Left kidney (tissue), 2 donors: ENCODE measurements around the gene NEK9. TPM values are rescaled to one million over a fixed set of nuclear protein-coding genes. Genes with fewer than 3 reads are reported as not detected.
"Not testable (repeated sequence)": the region's sequence is repeated elsewhere in the genome, so short reads cannot be mapped to it uniquely, and the experiment has no call there.

Experiments used
- DNase-seq: peaks from one replicate; pipeline ENCODE4 v3.0.0-alpha.2; 2013
- polyA plus RNA-seq: library from polyadenylated mRNA; unstranded; fragments of 120-200 nt; gene quantifications from one replicate; pipeline ENCODE4 v1.2.1, GENCODE V29; 2013; ENCODE audit not compliant: insufficient read length

NEK9 gene
- polyA plus RNA-seq, 1 donor, result 154 TPM

DNA sequence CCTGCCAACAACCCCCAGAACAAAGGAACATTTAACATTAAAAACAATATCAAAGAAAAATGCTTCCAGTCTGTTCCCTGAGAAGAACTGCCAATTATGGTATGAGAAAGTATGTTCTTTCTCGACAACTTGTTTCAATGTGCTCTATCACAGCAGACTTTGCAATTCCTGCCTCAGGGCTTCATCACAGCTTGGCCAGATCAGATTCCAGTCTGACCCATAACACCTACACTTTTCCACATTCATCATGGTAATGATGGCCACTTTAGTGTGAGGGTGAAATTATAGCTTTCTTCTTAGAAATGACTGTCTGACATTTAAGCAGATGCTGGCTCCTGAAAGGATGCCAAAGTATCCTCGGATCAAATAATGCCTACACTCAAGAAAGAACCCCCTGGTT is 17.0 kb downstream of the NEK9 start:
- DNase-seq, result no peak

DNA sequence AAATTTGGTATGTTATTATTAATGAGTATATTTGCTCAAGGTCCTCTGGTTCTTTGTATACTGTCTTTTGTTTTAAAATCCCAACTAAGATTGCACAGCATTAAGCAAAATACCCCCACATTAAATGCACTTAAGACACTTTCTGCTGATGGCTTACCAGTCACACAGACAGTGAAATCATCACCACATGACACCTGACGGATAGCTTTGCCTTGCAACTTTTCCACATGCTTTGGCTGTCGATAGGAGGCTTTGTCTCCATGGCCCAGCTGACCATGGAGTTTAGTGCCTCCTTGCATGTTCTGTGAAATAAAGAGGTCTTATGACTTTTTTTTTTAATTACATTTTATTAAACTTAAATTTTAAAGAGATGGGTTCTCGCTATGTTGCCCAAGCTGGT is 19.7 kb downstream of the NEK9 start:
- no peak for DNase-seq

DNA sequence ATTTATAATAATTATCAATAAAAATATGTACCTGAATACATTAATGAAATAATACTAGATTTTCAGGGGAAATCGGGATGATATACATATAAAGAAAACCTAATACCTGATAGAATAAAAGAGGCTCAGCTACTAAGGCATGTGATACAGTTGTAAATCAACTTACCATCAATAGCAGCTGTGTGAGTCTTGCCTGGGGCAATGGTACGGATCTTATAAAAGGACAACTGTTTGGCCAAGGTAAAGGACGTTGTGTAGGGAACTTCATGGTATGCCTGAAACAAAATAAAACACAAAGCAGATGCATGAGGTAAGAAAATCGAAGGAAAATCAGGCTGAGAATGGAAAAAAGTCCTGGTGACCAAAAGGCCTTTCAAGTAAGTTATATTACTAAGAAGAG is 25.4 kb downstream of the NEK9 start:
- DNase-seq, result no peak

DNA sequence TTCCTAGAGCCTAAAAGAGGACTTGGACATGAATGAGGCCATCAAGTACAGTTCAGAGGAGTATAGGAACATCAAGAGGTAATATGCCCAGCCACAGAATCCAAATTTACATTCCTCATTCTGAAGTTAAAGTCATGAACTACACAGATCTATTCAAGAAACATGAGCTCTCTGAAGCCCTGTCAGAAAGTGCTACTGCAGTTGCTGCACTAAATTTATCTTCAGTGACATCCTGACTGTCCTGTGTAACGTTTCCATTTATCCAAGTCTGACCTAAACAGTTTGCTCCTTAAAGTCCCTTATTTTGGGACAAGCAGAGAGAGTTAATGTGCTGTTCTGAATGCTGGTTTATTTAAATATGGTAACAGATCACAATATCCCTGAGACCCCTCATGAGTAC is 28.2 kb downstream of the NEK9 start:
- no peak for DNase-seq

DNA sequence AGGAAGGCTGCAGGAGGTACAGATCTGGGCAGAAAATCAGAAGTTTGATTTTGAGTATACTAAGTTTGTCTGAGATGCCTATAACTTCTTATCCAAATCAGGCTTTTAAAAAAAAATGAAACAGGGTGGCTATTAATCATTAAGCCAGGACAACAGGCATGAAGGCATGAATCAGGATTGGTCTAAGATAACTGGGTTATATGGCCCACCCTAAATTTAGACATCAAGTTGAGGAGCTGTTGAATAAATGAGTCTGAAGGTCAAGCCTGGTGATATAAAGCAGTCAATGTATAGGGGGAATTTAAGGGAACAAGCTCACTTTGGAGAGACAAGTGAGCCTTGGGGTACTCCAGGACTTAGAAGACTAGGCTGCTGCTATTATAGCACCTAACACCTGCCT is 28.6 kb downstream of the NEK9 start:
- no peak for DNase-seq

DNA sequence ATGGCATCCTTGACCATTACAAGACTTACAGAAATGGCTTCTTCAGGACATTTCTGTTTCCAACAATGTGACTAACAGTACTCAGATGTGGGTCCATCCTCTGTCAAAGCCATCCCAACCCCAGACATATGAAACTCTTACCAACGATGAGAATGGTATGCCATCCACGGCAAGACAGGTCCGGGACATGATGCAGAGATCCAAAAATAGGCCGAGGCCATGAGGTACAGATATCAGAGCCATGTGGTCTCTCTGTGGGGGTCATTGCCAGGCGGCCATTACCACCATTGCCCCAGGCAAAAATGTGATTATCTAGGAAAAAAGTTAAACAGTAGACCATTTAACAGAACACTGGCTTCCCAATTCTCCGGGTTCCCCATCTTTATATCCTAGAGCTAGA is 29.9 kb downstream of the NEK9 start:
- DNase-seq, result no peak

DNA sequence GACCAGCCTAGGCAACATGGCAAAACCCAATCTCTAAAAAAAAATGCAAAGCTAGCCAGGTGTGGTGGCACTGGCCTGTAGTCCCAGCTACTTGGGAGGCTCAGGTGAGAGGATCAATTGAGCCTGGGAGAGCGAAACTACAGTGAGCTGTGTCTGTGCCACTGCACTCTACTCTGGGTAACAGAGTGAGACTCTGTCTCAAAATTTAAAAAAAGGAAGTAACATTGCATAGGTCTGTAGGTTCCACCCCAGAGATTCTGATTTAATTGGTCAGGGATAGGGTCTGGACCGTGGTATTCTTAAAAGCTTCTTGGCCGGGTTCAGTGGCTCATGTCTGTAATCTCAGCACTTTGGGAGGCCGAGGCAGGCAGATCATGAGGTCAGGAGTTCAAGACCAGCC is 31.2 kb downstream of the NEK9 start:
- DNase-seq, result no peak

DNA sequence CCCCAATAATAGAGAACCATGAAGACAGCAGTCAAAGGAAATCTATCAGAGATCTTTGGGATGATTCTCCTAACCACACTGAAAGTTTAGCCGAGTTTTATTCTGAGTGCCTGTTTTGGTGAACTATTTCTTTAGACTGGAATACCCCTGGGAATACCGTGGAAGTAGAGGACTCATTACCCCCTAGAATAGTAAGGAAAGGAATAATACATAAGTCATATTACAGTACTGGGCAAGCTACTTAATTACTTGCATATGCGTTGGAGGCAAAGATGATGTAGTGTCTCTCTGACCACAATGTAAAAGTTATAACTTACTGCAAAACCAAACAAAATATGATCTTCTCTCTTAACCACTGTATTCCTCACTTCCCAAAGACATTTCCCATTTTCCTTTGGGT is 32.0 kb downstream of the NEK9 start:
- DNase-seq, result no peak

DNA sequence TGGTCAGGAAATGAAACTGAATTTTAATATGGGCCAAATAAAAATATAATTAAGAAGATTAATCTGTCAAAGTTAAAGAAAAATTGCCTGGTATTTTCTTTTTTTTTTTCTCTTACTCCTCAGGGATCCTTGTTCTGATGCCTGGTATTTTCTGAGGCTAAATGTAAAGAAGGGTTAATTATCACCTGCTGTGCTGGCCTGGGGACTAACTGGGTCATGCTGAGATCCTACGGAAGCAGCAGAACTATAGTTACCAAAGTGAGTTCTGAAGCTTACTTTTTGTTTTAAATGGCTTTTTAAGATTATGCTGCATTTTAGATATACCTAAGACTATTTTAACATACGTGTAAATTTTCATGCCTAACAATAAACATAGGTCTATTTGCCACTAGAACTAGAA is 34.1 kb downstream of the NEK9 start:
- no peak for DNase-seq

DNA sequence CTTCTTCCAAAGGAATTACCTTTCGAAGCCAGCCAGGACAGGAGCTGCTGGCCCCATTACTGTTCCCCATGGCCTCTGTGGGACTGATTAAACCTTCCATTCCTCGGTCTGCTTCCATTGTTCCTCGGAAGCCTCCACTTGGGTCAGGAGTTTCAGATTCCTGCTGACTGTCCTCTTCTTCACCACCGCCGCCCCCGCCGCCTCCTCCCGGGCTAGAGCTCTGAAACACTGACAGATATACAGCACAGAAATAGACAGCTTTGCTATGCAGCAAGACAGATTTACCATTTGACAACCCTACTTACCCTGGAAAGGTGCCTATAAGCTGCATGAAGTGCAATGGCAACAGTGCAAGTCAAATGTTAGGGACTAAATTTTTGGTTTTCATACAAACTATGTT is 35.6 kb downstream of the NEK9 start:
- DNase-seq, result no peak

DNA sequence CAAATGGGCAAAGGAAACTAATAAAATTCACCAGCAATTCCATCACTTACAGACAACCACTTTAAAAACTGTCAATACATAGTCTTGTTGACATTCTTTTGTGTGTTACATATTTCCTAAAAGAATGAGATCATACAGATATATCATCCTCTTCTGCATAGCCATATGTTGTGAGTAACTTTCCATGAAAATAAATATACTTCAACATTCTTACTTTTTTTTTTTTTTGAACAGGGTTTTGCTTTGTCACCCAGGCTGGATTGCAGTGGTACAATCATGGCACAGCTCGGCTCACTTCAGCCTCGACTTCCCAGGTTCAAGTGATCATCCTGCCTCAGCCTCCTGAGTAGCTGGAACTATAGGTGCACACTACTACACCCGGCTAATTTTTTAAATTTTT is 36.5 kb downstream of the NEK9 start:
- DNase-seq, result no peak

DNA sequence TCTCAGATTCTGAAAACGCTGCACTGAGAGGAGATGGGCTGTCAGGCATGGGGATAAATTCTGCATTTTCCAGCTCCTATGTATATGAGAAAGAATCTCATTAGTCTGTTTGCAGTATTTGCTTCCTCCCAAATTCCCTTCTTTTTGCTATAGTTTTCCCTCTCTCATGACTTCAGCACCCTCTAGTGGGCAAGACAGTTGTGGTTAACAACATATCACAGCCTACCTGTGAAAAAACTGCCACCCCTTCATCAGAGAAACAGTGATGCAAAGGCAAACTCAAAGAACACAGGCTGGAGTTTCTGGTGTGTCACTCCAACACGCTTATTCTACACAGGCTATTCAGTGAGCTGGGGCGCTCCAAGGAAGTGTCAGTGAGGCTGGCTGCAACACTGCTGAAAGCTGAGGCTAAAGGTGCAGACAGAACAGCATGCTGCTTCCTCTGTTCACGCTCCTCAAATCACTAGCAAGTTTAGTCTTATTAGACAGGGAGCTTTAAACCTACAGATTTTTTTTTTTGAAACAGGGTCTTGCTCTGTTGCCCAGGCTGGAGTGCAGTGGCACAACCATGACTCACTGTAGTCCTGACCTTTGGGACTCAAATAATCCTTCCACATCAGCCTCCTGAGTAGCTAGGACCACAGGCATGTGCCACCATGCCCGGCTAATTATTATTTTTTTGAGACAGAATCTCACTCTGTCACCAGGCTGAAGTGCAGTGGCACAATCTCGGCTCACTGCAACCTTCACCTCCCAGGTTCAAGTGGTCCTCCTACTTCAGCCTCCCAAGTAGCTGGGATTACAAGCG is 38.1 kb downstream of the NEK9 start:
- DNase-seq, result peak; percentile 75

DNA sequence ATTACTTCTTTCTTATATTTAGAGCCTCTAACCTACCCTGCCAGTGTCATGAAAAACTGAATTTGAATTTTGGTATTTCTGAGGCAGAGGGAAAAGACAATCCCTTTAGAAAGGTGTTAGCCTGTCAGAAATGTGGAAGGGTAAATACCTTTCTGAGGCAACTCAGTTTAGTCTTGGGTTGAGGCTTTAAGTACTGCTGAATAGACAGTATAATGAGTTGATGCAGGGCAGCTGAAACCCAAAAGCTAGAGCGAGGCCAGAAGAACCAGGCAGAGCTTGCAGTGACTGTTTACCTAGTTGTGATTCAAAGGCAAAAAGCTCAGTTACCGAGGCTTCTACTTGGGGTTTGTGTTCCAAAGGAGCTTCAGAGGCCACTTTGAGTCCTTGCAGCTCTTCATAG is 38.7 kb downstream of the NEK9 start:
- no peak for DNase-seq

DNA sequence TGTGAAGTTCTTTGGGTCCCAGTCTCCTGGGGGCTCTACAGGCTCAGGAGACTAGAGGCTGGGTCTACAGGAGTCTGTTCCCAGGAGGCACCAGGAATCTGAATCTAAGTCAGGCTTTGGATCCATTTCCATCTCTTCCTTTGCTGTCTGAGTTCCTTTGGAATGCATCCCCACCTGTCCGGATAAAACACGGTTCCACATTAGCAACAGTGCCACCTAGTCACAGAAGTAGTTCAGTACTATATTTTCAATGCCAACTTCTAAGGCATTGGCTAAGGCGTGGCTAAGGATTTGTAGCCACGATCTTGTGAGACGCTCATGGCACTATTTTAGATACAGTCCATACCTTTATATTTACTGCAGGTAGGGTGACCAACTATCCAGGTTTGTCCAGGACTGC is 42.3 kb downstream of the NEK9 start:
- no peak for DNase-seq

DNA sequence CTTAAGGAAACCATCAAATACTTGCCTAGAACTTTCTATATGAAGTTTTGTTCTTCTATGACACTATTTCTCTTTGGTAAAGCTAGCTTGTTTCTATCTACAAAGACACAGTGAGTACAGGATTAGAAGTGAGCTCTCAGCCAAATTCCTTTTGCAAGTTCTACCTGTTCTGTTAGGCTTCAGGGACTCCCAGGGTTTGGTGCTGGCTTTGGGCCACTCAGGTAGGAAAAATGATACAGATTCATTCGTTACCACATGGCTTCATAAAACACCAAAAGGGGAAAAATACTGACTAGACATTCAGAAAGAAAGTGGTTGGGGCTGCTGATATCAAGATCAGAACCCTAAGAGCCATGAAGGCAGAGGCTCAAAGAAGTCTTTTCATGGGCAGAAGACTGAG is 43.6 kb downstream of the NEK9 start:
- no peak for DNase-seq

DNA sequence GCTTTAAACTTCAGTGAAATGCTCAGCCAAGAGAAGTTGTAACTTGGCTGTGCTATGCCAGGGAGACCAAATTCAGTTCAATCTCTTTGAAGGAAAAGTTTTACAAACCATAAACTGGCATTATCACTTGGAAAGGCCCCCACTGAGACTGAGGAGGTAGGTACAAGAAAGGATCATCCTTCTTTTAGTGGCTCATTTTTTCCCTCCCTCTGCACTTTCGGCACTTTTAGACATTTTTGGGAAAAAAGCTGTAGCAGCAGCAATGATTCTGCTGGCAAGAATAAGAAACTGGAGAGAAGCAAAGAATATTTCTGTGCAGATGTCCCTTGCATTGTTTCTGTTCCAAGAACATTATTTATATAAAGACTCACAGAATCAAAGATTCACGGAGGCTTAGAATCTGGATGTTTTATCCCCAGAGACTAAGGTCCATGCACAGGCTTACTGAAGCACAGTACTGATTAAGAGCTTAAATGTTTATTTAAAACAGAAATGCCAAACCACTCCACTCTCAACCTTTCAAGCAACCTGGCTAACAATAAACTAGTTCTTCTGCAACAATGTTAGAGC is 45.1 kb downstream of the NEK9 start:
- no peak for DNase-seq

DNA sequence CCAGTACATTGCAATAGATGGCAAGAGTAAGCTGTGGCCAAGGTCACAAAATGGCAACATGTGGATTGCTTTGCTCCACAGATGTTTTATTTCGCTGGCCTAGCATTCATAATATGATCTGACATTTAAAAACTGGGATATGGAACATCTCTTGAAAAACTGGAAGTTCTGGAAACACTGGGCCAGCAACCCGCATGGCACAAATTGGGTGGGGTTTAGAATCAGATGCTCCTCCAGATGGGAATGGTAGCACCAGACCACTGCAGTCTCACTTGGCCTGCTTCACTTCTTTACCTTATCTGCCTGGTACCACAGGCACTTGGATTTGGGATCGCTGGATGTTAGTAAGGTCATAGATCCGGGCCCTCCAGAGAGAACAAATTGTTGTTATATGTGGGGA is 47.3 kb downstream of the NEK9 start:
- no peak for DNase-seq

DNA sequence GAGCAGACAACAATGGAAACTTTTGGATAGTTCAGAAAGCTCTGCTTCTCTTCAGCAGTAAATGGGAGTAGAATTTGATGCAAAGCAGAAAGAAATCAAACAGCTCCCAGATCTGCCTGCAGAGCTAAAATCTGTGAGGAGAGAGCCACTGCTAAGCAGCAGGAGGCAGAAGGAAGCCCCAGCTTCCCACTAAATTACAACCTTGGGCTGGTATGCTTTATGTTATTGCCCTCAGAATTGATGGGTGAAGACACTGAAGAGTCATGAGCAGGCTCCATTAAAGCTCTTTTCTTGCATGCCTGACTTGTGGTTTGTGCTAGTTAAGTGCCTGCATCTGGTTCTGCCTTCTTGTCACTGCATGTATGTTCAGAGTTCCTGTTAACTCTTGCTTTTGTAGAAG is 49.1 kb downstream of the NEK9 start:
- DNase-seq, result no peak

DNA sequence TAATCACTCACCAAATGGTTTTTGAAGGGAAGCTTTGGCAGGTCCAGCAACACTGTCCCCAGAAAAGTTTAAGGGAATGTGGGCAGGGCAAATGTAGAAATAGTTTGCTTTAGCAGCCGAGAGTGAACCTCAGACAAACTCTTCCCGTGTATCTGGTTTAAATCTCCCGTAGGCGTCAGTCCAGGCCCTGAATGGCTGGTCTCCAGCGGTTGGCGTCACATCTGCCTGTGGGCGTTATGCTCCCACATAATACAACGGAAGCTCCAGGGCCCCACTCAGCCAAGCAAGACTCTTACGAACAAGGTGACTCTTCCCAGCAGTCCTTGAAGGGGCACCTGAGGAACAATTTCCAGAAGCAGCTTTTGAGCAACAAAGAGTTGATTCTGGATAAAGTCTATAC is 56.5 kb downstream of the NEK9 start:
- no peak for DNase-seq

DNA sequence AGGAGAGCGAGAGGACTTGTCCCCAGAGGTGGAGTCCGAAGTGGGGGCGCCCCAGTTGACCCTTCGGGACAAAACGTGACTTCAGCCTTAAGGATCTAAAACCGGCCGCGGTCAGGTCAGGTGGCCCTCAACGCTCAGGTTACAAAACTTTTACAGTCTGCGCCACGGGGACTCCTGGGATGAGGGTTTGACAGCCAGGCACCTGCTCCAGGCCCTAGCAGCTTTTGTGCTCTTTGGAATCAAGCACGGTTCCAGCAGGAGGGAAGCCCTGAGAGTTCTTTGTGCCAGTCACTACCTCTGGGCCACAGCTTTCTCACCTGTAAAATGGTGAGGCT is 57.1 kb downstream of the NEK9 start:
- no peak for DNase-seq

DNA sequence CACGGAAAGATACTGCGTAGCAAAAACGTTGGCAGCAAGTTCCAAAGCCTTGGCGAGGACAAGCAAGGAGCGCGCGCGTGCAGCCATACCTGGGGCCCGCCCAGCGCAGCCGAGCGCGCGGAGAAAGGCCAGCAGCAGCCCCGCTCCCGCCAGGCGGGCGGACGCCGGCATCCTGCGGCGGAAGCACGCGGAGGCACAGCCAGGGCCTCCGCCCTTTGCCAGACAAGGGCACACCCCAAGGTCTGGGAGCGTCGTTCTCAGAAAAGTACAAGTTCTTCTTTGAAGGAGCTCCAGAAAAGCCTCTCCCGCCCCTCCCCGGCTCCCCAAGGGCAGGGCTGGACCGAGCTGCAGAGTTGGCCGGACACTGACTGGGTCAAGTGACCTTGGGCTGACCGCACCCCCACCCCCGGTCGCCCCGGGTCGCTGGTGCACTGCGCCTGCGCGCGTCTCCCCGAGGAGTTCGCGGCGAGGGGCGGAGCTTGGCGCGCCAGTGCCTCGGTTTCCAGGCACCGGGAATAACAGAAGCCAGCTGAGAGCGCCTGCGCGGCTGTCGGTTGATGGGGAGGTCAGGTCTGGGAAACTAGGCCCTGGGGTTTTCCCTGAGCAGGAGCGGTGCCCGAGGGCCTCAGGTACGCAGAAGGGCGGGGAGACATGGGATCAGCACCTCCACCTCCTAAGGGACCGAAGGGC is 57.6 kb downstream of the NEK9 start, which contains the start of gene ZC2HC1C:
ZC2HC1C (plus strand) TSS at position 521 of the 690 bp plus-strand sequence. CDS start 933 bp downstream, outside the sequence.
- DNase-seq, result peak; percentile 91

DNA sequence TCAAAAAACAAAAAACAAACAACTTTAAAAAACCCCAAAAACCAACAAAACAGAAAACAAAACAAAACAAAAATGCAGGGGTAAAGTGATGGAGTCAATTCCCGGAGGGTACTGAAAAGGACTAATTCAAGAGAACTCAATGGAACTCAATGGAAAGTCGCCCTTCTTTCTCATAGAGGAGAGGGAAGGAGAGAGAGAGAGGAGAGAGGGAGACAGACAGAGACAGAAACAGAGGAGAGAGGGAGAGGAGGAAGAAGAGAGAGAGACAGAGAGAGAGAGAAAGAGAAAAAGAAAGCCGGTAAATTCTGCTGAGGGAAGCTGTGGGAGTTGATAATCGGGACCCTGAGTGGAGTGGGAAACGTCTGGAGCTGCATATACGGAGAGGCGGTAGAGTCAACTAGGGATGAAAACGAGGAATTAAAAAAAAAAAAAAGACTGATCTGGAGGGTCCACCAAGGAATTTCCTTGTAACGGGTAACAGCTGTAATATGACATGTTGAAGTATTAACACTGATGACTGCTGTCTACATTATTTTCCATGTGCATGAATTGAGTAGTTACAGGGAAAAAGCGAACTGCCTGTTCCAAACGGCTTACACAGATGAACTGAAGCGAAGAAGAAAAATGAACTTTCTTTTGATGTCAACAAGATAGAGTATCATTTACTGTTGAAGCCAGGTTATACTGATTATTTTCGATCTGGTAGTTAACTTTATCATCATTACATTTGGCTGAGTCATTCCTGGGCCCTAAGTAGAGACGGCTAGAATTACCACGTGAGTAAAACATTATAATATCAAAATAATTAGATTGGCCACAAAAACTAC is 58.3 kb downstream of the NEK9 start:
- DNase-seq, result no peak

DNA sequence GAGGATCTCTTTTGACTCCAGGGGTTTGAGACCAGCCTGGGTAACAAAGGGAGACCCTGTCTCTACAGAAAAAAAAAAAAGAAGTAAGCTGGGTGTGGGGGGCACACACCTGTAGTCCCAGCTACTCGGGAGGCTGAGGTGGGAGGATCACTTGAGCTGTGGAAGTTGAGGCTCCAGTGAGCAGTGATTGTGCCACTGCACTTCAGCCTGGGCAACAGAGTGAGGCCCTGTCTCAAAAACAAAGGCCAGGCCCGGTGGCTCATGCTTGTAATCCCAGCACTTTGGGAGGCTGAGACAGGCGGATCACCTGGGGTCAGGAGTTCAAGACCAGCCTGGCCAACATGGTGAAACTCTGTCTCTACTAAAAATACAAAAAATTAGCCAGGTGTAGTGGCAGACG is 59.1 kb downstream of the NEK9 start:
- DNase-seq, result not testable (repeated sequence)
